WTC11 (cell line): ENCODE measurements around the gene TFPT. TPM values are rescaled to one million over a fixed set of nuclear protein-coding genes. Genes with fewer than 3 reads are reported as not detected.

Experiments used
- ATAC-seq: fragments of 200-7000 bp; cut with Tn5 transposase; 2 replicates; pipeline ENCODE4 v1.10.0; 2021; ENCODE audit warnings: mild to moderate bottlenecking, moderate library complexity
- CTCF ChIA-PET: fragments of 300-600 bp; sonication (Branson Sonifier 250); formaldehyde crosslinking; loops from one replicate; lab custom pipeline; 2021; ENCODE audit warnings: antibody characterized with exemption; lab: Charles Lee
- POLR2A ChIA-PET: fragments of 350-600 bp; sonication (Branson Sonifier 250); formaldehyde crosslinking; loops from one replicate; lab custom pipeline; 2021; ENCODE audit warnings: antibody characterized with exemption; lab: Charles Lee
- DNase-seq: peaks from one replicate; pipeline ENCODE4 v3.0.0; 2021; ENCODE audit warnings: low spot score
- H3K27ac Mint-ChIP-seq: 2 replicates; pipeline ENCODE4 v1.8.0; 2021; ENCODE audit warnings: mixed read lengths
- H3K27me3 Mint-ChIP-seq: 2 replicates; pipeline ENCODE4 v1.8.0; 2021; ENCODE audit warnings: low read depth, mild to moderate bottlenecking, moderate library complexity, mixed read lengths
- H3K36me3 Mint-ChIP-seq: 2 replicates; pipeline ENCODE4 v1.8.0; 2021; ENCODE audit warnings: mixed read lengths
- H3K4me1 Mint-ChIP-seq: 2 replicates; pipeline ENCODE4 v1.8.0; 2022; ENCODE audit warnings: mixed read lengths
- H3K4me3 Mint-ChIP-seq: 2 replicates; pipeline ENCODE4 v1.8.0; 2021; ENCODE audit warnings: mild to moderate bottlenecking, moderate library complexity, mixed read lengths
- H3K9me3 Mint-ChIP-seq: 2 replicates; pipeline ENCODE4 v1.8.0; 2021; ENCODE audit warnings: mixed read lengths
- CREM ChIP-seq: sonication (generic); formaldehyde crosslinking; IDR thresholded peaks from 2 replicates; pipeline ENCODE4 v1.8.1; 2022; ENCODE audit warnings: mild to moderate bottlenecking, missing genetic modification reagents, moderate library complexity
- E2F5 ChIP-seq: sonication (generic); formaldehyde crosslinking; IDR thresholded peaks from 2 replicates; pipeline ENCODE4 v1.8.1; 2022; ENCODE audit warnings: mild to moderate bottlenecking, moderate library complexity, missing genetic modification reagents
- FOXK1 ChIP-seq: sonication (generic); formaldehyde crosslinking; IDR thresholded peaks from 2 replicates; pipeline ENCODE4 v1.8.0; 2022; ENCODE audit warnings: mild to moderate bottlenecking, moderate library complexity, missing genetic modification reagents
- JAZF1 ChIP-seq: fragments of 250-450 bp; sonication (Bioruptor Pico); IDR thresholded peaks from 2 replicates; pipeline ENCODE4 v1.9.0; 2021; ENCODE audit warnings: moderate library complexity, mild to moderate bottlenecking, inconsistent platforms
- KAT7 ChIP-seq: sonication (generic); formaldehyde crosslinking; IDR thresholded peaks from 2 replicates; pipeline ENCODE4 v1.8.1; 2023; ENCODE audit warnings: missing genetic modification reagents, mild to moderate bottlenecking, borderline replicate concordance
- MAX ChIP-seq: sonication (generic); formaldehyde crosslinking; IDR thresholded peaks from 2 replicates; pipeline ENCODE4 v1.8.0; 2022; ENCODE audit warnings: mild to moderate bottlenecking, missing genetic modification reagents
- MLX ChIP-seq: sonication (generic); formaldehyde crosslinking; IDR thresholded peaks from 2 replicates; pipeline ENCODE4 v1.8.1; 2023; ENCODE audit warnings: mild to moderate bottlenecking, missing genetic modification reagents, moderate library complexity
- MXD4 ChIP-seq: fragments of 250-450 bp; sonication (Bioruptor Pico); IDR thresholded peaks from 2 replicates; pipeline ENCODE4 v1.8.0; 2021; ENCODE audit warnings: mild to moderate bottlenecking, moderate library complexity, borderline replicate concordance
- NFATC4 ChIP-seq: fragments of 250-450 bp; sonication (Bioruptor Pico); IDR thresholded peaks from 2 replicates; pipeline ENCODE4 v1.9.0; 2021; ENCODE audit warnings: mild to moderate bottlenecking
- NFE2L1 ChIP-seq: sonication (generic); formaldehyde crosslinking; IDR thresholded peaks from 2 replicates; pipeline ENCODE4 v1.8.1; 2023; ENCODE audit warnings: missing genetic modification reagents
- NFYB ChIP-seq: sonication (generic); formaldehyde crosslinking; conservative IDR thresholded peaks from 2 replicates; pipeline ENCODE4 v1.8.0; 2022; ENCODE audit warnings: low read depth, missing genetic modification reagents
- PREB ChIP-seq: sonication (generic); formaldehyde crosslinking; IDR thresholded peaks from 2 replicates; pipeline ENCODE4 v1.8.1; 2022; ENCODE audit warnings: mild to moderate bottlenecking, missing genetic modification reagents, moderate library complexity, borderline replicate concordance
- RELA ChIP-seq: sonication (generic); formaldehyde crosslinking; IDR thresholded peaks from 2 replicates; pipeline ENCODE4 v1.8.1; 2022; ENCODE audit warnings: missing genetic modification reagents, mild to moderate bottlenecking, borderline replicate concordance
- SP1 ChIP-seq: sonication (generic); formaldehyde crosslinking; conservative IDR thresholded peaks from 2 replicates; pipeline ENCODE4 v1.8.1; 2022; ENCODE audit warnings: missing genetic modification reagents
- STAT6 ChIP-seq: sonication (generic); formaldehyde crosslinking; conservative IDR thresholded peaks from 2 replicates; pipeline ENCODE4 v1.8.1; 2023; ENCODE audit warnings: mild to moderate bottlenecking, low read depth, missing genetic modification reagents, moderate library complexity
- TEAD4 ChIP-seq: sonication (generic); formaldehyde crosslinking; IDR thresholded peaks from 2 replicates; pipeline ENCODE4 v1.8.0; 2022; ENCODE audit warnings: mild to moderate bottlenecking, missing genetic modification reagents
- TP53 ChIP-seq: sonication (generic); formaldehyde crosslinking; IDR thresholded peaks from 2 replicates; pipeline ENCODE4 v1.8.1; 2023; ENCODE audit warnings: mild to moderate bottlenecking, missing genetic modification reagents
- ZBTB43 ChIP-seq: sonication (generic); formaldehyde crosslinking; IDR thresholded peaks from 2 replicates; pipeline ENCODE4 v1.8.1; 2023; ENCODE audit warnings: mild to moderate bottlenecking, missing genetic modification reagents
- ZNF281 ChIP-seq: sonication (generic); formaldehyde crosslinking; IDR thresholded peaks from 2 replicates; pipeline ENCODE4 v1.8.0; 2023; ENCODE audit warnings: mild to moderate bottlenecking, missing genetic modification reagents
- ZNF317 ChIP-seq: sonication (generic); formaldehyde crosslinking; IDR thresholded peaks from 2 replicates; pipeline ENCODE4 v1.8.1; 2023; ENCODE audit warnings: low read depth, mild to moderate bottlenecking, moderate library complexity, missing genetic modification reagents, borderline replicate concordance
- ZNF416 ChIP-seq: fragments of 250-450 bp; sonication (Bioruptor Pico); IDR thresholded peaks from 2 replicates; pipeline ENCODE4 v1.9.0; 2021; ENCODE audit warnings: mild to moderate bottlenecking, inconsistent platforms
- ZNF671 ChIP-seq: fragments of 250-450 bp; sonication (Bioruptor Pico); IDR thresholded peaks from 2 replicates; pipeline ENCODE4 v1.8.0; 2021; ENCODE audit warnings: mild to moderate bottlenecking
- total RNA-seq: library from RNA; stranded (reverse); gene quantifications from 3 replicates; pipeline ENCODE4 v1.2.3, GENCODE V29; 2021

TFPT gene
- total RNA-seq, 1 experiment from 2014 or later: 24.6 TPM

GRCh38 chr19:54137699-54138488 lies 22.4 kb upstream of the TFPT start, which contains the start of gene CNOT3 (continued):
- TF ChIP-seq STAT6 (CRISPR knock-in tag) (no peak), MXD4 (CRISPR knock-in tag) (no peak), ZBTB43 (0 out of 2 replicates have a peak, but pooled peaks have one; percentile 7), TEAD4 (CRISPR knock-in tag) (no peak), E2F5 (0 out of 2 replicates have a peak, but pooled peaks have one; percentile 5), KAT7 (0 out of 2 replicates have a peak, but pooled peaks have one; percentile 52), MAX (CRISPR knock-in tag) (0 out of 2 replicates have a peak, but pooled peaks have one; percentile 30), ZNF671 (CRISPR knock-in tag) (no peak), PREB (CRISPR knock-in tag) (0 out of 2 replicates have a peak, but pooled peaks have one; percentile 16), TP53 (CRISPR knock-in tag) (peak; percentile 53; the same call in 1 of the 2 replicates), ZNF317 (CRISPR knock-in tag) (no peak), MLX (no peak), JAZF1 (no peak), RELA (peak; percentile 55; the same call in 1 of the 2 replicates), FOXK1 (CRISPR knock-in tag) (no peak)

- CTCF ChIA-PET: interaction anchor here (0.8 to 2.7 kb wide), 25 partner anchors 13 to 616 kb away, joined by 3 to 19 read pairs (median 5); partner anchors contain the start of genes LENG1, MBOAT7, MYADM and PRKCG
- H3K27me3 Mint-ChIP-seq: no peaks in the 10 kb centered on the region
These were observed 21.6 kb upstream of the TFPT start for GRCh38 chr19:54136864-54137698.

More at GRCh38 chr19:54136864-54137698, 21.6 kb upstream of the TFPT start:
- H3K4me1 Mint-ChIP-seq: peaks cover 35% of the 10 kb centered on the region
- ATAC-seq (peak; percentile 89), DNase-seq (peak; percentile 100)
- peak overlapping the region; percentile 98 for H3K27ac Mint-ChIP-seq
- H3K9me3 Mint-ChIP-seq: no peaks in the 10 kb centered on the region
- POLR2A ChIA-PET: interaction anchor here (0.6 to 2.8 kb wide), 13 partner anchors 13 to 270 kb away, joined by 3 to 23 read pairs (median 3); partner anchors contain the start of genes LENG1, MBOAT7, MYADM and PRPF31
- peak overlapping the region; percentile 92 for H3K4me3 Mint-ChIP-seq
- peaks cover 6% of the 10 kb centered on the region; the same call in 1 of the 2 replicates for H3K36me3 Mint-ChIP-seq
- TF ChIP-seq FOXK1 (CRISPR knock-in tag) (peak; percentile 60; the same call in 1 of the 2 replicates), NFYB (CRISPR knock-in tag) (peak; percentile 97), NFE2L1 (CRISPR knock-in tag) (no peak), CREM (CRISPR knock-in tag) (no peak), ZNF416 (CRISPR knock-in tag) (no peak), ZNF281 (CRISPR knock-in tag) (no peak), NFATC4 (CRISPR knock-in tag) (no peak), SP1 (CRISPR knock-in tag) (peak; percentile 82)
